ENCODE results near the gene PCNT. TPM values are rescaled to one million over a fixed set of nuclear protein-coding genes. Genes with fewer than 3 reads are reported as not detected.

The PCNT gene
- total RNA-seq, 1 donor from 2014 or later: 53.3 TPM

GRCh38 chr21:46350571-46350970 lies 26.6 kb downstream of the PCNT start:
- TF ChIP-seq CTCF (IDR thresholded peaks at IDR 0.05; ENCODE audit: unreplicated experiment): no peak
- Mint-ChIP-seq H3K27me3 (no peaks in the 10 kb centered on the region), H3K4me3 (ENCODE audit: low read depth) (no peak overlapping the region), H3K36me3 (ENCODE audit: insufficient read depth) (peaks cover 14% of the 10 kb centered on the region), H3K9me3 (ENCODE audit: low read depth) (no peaks in the 10 kb centered on the region), H3K4me1 (ENCODE audit: low read depth) (no peaks in the 10 kb centered on the region), H3K27ac (no peak overlapping the region)
- no peak for DNase-seq (ENCODE audit: low spot score, unreplicated experiment)

GRCh38 chr21:46350981-46351380 lies 27.0 kb downstream of the PCNT start:
- Mint-ChIP-seq H3K27me3 (no peaks in the 10 kb centered on the region), H3K27ac (no peak overlapping the region), H3K36me3 (ENCODE audit: insufficient read depth) (peaks cover 14% of the 10 kb centered on the region), H3K4me1 (ENCODE audit: low read depth) (no peaks in the 10 kb centered on the region), H3K4me3 (ENCODE audit: low read depth) (no peak overlapping the region), H3K9me3 (ENCODE audit: low read depth) (no peaks in the 10 kb centered on the region)
- DNase-seq (ENCODE audit: low spot score, unreplicated experiment): no peak
- TF ChIP-seq CTCF (IDR thresholded peaks at IDR 0.05; ENCODE audit: unreplicated experiment): no peak

- no peak for TF ChIP-seq CTCF (IDR thresholded peaks at IDR 0.05; ENCODE audit: unreplicated experiment)
- Mint-ChIP-seq H3K4me3 (ENCODE audit: low read depth) (no peak overlapping the region), H3K4me1 (ENCODE audit: low read depth) (no peaks in the 10 kb centered on the region), H3K27ac (no peak overlapping the region), H3K27me3 (no peaks in the 10 kb centered on the region), H3K9me3 (ENCODE audit: low read depth) (no peaks in the 10 kb centered on the region), H3K36me3 (ENCODE audit: insufficient read depth) (peaks cover 12% of the 10 kb centered on the region)
- no peak for DNase-seq (ENCODE audit: low spot score, unreplicated experiment)
Measured at GRCh38 chr21:46351476-46352163, 27.7 kb downstream of the PCNT start.

GRCh38 chr21:46352164-46352515 lies 28.2 kb downstream of the PCNT start:
- no peak overlapping the region for H3K27ac Mint-ChIP-seq
- H3K36me3 Mint-ChIP-seq (ENCODE audit: insufficient read depth): peaks cover 14% of the 10 kb centered on the region
- H3K27me3 Mint-ChIP-seq: no peaks in the 10 kb centered on the region
- TF ChIP-seq CTCF (IDR thresholded peaks at IDR 0.05; ENCODE audit: unreplicated experiment): no peak
- H3K4me1 Mint-ChIP-seq (ENCODE audit: low read depth): no peaks in the 10 kb centered on the region
- H3K9me3 Mint-ChIP-seq (ENCODE audit: low read depth): no peaks in the 10 kb centered on the region
- DNase-seq (ENCODE audit: low spot score, unreplicated experiment): no peak
- H3K4me3 Mint-ChIP-seq (ENCODE audit: low read depth): no peak overlapping the region

- Mint-ChIP-seq H3K27me3 (no peaks in the 10 kb centered on the region), H3K4me3 (ENCODE audit: low read depth) (no peak overlapping the region), H3K4me1 (ENCODE audit: low read depth) (no peaks in the 10 kb centered on the region), H3K27ac (no peak overlapping the region), H3K9me3 (ENCODE audit: low read depth) (no peaks in the 10 kb centered on the region), H3K36me3 (ENCODE audit: insufficient read depth) (peaks cover 15% of the 10 kb centered on the region)
- no peak for TF ChIP-seq CTCF (IDR thresholded peaks at IDR 0.05; ENCODE audit: unreplicated experiment)
- DNase-seq (ENCODE audit: low spot score, unreplicated experiment): no peak
Measured at GRCh38 chr21:46352913-46353312, 29.0 kb downstream of the PCNT start.
